HS-5 (cell line): ENCODE results near the gene RPS6KA2.
"Not testable (repeated sequence)": the region's sequence is repeated elsewhere in the genome, so short reads cannot be mapped to it uniquely, and the experiment has no call there.

Experiments used
- DNase-seq: peaks from one replicate; pipeline ENCODE4 v3.0.0-alpha.2; 2012; ENCODE audit warnings: low read depth

Gene RPS6KA2

DNA sequence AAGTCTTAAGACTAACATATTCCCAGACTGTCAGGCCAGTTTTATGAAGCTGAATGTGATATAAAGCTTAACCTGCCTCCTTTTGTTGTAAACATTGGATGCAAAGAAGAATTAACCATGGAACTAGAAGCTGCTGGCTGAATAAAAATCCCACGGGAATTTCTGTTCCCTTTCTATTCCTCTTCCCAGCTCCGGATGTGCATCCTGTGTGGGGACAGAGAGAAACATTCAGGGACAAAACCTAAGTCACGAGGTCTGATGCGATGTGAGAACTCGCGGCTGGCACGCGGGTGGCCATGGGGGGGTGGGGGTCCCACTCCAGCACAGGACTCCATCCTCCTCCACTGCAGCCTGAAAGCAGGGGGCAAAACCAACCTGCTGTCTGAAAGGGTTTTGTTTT is 72.7 kb downstream of the RPS6KA2 start:
- no peak for DNase-seq

DNA sequence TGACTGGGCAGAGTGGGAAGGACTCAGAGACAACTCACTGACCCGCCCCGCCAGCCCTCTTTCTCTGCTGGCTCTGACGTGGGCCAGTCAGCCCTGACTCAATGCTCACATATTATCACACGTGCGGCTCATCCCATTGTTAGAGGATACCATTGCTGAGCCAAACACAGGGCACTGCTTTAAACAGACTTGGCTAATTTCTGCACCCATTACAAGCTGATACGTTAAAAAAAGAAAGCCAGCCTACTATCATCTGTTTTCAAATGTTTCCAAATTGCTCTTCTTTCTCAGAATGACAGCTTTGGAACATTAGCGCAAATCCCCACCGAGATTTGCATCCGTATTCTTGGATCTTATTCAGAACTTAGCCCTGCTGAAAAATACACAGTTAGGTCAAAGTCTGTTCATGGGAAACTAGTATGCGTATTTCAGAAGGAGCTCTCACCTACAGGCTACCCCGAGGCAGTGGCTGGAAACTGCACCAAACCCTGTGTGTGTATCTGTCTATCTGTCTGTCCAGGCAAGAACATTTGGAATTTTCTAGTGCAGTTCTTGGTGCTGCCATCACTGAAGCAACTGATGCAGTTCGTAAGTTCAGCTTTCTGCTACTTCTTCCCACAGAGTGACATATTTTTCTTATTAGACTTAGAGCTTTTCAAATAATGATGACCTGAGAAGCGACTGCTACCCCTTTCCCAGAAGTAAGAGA is 73.3 kb downstream of the RPS6KA2 start:
- peak; percentile 69 for DNase-seq

DNA sequence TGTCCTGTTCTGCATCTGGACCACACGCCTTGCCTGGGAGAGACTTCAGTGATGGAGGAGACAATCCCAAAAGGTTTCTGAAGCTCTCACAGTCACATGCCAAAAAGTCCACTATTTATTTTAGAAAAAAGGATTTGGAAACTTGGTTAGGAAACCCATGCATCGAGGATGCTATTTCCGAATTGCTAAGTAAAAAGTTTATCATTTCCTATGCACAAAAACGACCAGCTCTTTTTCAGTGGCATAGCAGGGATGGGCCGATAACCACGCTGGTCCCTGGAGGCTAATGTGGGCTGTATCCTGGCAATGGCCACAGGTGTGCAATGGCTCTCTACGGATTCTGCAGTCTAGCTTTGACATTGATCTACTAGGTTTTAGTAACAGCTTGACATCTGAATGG is 74.5 kb downstream of the RPS6KA2 start:
- DNase-seq, result no peak

DNA sequence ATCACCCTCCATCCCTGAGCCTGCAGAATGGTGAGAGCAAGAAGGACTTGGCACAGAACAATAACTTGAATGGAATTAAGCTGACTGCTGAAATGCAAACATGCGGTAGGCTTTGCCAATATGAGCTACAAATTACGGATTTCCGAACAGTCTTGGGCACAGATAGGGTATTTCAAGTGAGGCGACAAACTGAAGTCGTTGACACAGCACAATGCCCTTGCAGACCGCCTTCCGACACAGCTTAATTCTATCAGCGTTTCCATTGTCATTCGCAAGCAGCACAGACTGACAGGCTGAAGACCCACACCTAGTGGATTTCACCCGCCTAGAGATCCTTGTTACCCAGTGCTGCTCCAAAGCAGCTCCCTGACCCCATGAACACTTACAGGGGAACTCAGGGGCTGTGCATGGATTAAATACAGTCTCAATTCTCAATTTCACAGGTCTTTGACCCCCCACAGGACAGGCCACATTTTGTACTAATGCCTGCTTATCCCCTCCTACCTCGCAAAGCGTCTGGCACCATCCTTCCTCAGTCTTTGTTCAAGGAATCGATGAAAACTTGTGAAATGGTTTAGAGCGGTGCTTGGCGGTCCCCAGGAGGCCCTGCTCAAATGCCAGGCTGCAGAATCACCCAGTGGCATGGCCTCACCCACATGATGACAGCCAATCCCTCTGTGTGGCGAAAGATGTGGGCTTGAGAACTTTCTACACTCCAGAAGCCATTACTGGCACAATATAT is 75.1 kb downstream of the RPS6KA2 start:
- DNase-seq, result no peak

DNA sequence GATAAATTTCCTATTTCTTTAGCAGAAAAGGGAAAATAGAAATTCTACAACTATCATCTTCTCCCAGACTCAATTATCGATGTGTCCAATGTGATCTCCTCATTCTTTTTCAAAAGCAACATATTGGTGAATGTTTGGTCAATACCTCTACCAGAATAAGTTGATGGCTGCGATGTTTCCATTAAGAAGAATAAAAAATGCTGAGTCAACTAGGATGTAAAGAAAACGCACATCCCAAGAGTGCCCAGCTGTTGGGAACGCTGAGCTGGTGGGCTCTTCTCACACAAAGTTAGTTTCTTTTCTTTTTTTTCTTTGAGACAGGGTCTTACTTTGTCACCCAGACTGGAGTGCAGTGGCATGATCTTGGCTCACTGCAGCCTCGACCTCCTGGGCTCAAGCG is 80.4 kb downstream of the RPS6KA2 start:
- no peak for DNase-seq

DNA sequence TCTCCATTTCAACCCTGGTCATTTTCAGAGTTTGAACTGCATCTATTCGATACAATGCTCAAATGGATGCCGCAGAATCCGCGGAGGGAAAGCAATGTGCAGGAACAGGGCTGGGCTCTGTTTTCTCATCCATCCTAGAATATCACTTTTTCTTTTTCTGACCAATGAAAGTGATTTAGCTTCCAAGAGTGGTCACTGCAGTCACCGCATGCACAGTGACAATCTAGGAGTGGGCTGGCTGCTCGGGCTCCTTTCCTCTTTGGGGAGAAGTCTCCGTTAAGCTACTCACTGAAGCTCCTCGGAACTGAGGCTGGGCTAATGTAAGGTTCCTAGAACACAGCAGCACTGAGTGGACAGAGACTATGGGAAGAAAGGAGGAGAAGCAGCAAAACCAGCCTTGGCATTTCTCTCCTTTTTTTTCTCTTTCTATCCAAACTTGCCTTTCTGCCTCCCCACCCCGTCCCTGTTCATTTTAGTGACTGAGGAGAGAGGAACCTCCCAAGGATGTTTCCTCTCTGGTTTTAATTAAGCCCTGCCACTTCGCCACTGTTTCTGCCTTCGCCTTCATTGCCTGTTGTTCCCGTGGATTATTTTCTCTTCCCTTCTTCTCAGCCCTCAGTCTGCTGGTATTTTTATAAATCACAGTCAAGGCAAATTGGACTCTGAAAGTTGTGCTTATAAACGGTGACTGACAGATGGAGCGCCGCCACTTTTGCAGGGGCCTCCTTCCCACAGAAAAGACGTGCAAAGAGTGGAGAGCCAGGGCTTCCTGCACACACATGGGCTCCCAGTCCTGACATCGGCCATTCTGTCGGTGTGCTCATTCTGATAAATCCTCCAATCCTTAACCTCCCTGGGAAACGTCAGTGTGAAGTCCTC is 81.7 kb downstream of the RPS6KA2 start:
- DNase-seq, result no peak

DNA sequence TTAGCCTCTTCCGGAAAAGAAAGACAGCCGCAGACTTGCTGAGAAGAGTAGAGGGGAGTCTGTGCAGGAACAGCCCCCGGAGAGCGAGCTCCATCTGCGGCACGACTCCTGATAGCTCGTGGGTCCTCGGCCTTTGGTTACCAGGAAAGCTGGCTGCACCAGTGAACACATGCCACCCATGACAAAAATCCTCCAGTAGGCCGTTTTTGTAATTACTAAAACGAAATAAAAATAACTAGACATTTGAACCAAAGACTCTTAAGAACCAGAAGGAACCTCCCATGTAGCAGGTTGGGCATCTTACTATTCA is 82.8 kb downstream of the RPS6KA2 start:
- DNase-seq, result no peak

DNA sequence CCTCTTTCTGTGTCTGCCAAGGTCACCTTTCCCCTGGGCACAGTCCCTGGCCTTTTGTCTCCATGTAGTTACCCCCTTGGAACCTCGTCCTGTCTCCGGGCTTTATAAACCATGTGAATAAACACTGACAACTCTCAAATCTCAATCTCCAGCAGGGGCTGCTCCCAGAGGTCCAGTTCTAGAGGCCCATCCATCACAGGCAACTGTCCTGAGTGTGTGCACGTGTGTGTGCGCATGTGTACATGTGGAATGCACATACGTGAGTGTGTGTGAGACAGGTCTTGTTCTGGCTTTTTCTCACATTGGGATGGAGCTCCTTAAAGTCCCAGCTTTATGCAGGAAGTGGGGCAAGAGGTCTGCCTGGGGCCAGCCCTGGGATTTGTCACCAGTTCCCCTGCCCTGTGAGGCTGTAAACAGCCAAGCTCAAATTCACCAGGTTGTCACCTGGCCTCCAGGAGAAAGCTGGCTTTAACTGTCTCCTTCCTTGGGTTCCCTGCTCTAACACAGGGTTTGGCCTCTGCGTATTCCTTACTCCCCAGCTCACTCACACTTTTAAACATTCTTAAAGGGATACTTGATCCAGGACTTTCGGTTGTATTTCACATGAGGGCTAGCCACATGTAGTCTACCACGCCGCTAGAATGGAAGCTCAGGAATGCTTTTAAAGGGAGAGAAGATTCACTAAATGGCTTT is 83.3 kb downstream of the RPS6KA2 start:
- no peak for DNase-seq

DNA sequence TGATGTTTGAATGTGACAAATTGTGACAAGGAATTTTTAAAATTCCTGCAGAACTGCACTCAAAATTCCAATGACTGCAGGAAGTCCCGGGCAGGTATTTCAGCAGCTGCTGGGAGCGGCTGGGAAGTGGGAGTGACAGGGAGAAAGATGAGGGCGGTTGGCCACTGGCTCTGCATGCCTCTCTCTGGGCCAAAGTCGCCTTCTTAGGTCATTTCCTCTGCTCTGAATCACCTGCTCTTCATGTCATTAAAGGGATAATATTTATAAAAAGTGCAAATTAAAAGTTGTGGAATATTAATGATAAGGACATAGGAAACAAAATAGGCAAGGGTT is 84.5 kb downstream of the RPS6KA2 start:
- no peak for DNase-seq

DNA sequence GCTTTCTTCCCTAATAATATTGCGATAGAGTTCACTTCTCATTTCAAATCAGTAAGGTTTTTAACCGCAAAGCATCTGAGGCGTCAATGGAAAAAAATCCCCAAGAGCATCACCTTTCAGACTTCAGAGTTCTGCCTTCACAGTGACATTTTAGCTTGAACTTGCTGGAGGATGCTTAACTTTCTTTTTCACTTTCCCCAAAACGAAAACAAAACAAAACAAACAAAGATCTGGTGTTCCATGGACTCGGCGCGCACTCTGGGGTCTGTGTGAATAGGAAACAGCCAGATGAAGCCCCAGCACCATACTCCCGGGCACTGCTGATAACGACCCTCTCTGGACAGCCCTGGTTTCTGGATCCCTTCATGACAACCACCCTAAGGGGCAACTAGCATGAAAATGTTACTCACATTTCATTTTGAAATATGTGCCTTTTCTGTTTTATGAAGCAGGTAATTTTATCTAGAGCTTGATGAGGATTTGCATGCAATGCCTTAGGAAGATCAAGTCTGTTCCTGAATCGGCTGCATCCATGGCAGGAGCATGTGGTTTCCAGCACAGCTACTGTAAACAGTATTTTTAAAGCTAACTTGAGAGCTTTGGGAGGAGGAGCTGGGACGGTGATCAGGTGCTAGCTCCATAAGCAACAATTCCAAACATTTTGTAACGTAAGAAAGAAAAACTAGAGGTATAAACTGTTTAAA is 85.0 kb downstream of the RPS6KA2 start:
- no peak for DNase-seq

DNA sequence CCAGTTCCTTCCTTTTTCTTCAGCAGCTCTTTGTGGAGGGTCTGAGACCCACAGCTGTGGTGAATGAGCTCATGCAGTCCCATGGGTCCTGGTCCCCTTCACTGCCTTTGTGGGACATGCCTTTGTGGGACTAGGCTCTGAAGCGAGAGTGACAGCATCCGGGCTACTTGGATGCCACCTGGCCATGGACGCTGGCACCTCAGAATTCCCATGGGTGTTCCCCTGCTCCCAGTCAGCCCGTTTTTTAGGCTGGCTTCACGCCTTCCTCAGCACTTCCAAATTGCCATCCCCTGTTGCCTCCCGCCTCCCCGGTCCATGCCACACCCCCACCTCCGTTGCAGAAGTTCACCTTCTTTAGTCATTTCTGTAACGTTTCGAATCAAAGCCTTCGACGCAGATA is 85.7 kb downstream of the RPS6KA2 start:
- DNase-seq, result no peak

DNA sequence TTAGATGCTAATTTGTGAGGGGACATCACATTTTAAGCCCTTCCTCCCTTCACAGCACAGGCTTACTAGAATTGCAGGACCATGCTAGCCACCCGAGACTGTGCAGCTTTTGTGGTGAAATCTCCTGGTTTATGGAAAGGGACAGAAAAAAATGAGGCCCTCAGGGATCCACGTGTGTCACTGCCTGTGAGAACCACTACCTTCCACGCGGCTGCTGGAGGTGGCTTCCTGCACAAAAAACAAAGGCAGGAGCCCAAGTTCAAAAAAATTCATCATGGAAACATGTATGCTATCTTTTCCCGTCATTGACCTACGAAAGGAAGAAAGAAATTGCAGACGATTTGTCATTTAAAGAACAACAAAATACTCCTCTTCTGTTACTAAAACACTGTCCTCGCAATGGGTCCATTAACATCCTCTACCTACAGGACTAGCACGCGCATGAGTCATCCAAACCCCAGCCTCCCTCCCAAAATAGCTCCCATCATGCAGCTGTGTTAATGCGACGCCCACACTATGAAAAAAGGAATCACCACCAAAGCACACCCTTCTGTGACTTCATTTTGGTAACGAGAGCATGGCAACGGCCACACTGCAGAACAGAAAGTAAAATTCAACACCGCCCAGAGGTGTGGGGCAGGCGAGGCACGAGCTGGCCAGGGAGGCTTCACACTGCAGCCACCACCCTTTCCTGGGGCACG is 86.3 kb downstream of the RPS6KA2 start:
- no peak for DNase-seq

DNA sequence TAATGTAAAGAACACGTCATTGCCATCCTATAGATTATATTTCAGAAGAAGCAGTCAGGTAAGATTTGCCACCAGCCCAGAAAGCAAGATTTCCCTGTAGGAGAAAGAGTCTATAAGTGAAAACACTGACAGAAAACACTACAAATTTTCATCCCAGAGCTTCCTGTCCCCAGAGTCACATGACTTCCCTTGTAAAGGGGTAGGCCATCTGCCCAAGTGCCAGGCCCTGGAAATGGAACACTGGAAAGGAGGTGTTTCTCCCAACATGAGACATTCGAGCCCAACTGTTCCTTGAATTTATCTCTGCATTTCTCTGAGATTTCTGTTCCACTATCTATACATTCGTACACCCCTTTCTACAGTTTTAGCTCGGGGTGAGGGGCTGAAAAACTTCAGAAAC is 87.5 kb downstream of the RPS6KA2 start:
- no peak for DNase-seq

DNA sequence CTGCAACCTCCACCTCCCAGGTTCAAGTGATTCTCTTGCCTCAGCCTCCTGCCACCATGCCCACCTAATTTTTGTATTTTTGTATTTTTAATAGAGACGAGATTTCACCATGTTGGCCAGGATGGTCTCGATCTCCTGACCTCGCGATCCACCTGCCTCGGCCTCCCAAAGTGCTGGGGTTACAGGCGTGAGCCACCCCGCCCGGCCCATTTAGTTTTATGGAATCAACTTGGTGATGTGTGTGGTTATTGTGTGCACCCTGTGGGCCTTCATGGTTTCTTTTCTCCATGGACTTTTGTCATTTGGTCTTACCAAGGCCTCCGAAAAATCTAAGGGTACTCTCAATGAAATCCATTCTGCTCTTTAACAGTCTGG is 88.1 kb downstream of the RPS6KA2 start:
- not testable (repeated sequence) for DNase-seq

DNA sequence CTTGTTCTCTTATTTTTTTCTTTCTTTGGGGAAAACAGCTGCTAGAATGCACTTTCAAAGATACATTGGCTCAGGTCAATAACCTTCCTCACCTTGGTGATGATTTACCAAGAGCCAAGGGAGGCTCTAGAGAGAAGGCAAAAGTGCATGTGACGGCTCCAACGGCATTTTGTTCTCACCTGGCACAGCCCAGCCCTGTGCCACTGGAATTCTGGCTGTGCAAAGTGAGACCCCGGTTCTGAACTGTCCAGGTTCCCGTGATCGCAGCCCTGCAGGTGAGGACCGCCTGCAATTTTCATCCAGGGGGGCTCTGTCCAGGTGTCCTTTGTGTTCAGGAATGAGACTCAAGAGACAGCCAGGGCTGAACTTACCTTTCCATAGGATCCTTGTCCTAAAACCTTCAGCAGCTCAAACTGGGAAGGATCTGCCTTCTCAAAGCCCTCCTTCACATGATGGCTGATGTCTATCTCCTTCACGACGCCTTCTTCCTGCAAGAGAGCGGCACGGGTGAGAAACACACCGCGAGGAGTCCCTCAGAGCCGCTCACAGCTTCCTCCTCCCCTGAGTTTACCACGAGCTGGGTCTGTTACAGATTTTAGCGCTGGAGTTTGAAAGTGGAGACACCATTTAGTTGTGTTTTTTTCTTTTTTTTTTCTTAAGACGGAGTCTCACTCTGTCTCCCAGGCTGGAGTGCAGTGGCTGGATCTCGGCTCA is 88.6 kb downstream of the RPS6KA2 start:
- DNase-seq, result no peak

DNA sequence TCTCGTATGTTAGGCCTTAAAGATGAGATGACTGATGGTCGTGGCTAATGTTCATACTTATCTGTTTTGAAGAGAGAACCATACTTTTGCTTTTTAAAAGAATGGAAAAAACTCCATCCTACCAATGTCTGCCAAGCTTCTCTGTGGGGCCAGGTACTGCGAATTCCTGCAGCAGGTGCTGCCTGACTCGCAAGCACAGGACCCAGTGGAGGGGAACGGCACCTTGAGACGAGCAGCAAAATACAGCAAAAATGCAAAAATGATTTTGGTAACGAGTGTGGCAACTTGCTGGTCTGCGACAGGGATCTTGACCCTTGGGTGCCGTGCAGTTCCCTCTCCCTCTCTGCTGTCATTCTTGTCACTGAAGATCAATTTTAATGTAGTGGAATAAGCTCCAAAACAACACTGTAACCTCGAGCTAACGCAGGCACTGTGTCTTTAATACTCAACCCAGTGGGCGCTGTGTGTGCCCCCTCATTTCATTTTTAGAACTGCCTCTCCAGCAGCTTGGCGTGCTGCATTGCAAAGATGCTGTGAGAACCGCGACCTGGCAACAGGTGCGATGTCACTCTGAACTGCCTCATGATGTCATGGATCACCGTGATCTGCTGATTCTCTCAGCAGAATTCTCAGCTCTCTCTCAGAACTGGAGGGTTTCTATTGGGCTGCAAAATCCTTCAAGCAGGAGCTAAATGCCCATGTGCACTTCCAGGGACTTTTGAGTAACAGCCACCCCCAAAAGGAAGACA is 92.2 kb downstream of the RPS6KA2 start:
- DNase-seq, result no peak

DNA sequence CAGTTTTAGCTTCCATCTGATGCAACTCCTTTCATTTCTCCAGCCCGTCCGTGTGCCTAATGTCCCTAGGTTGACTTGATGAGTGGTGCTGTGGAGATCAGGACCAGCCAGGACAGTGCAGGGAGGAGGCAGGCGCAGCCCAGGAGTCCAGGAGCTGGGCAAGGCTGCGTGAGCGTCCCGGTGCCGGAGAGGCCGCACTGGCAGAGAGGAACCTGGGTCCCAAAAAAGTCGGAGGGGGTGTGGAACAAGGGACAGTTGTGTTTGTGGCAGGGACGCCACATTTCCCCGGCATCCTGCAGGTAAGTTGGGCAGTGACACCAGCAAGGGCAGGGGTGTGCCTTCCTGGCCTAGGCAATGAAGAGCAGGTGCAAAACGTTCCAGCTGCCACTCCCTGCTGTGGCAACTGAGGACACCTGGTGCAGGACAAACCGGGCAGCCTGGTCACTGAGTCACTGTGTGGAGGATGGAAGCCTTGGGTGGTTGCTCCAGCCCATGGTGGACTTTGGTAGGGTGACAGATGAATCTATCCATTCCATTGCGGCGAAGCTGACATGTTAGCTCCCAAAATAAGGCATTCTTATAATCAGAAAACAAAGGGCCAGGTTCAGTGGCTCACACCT is 93.7 kb downstream of the RPS6KA2 start:
- DNase-seq, result no peak

DNA sequence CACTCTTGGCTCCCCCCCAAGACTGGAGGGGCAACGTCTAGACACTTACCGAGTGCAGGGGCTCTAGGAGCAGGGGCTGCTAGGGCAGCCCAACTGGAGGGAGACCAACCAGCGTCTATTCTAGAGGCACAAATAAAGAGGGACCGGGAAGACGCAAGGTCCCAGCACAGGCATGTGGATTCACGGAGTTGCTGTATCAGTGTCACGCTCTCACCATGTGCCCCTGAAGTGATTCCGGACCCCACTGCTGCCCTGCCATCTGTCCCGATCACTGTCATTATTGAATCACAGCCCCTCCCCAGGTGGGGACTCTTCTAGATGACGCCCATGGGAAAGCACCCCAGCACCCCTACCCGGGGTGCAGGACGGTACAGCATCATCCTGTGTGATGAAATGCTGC is 94.7 kb downstream of the RPS6KA2 start:
- no peak for DNase-seq
